C4-2B (cell line): ENCODE data around the gene PALLD.

Source experiments
- ZFX ChIP-seq: fragments of 450-650 bp; IDR thresholded peaks from 2 replicates; pipeline ENCODE4 v1.6.1; 2017
- TF ChIP-seq, protein P1 (sequence below): fragments of 450-650 bp; conservative IDR thresholded peaks from 2 replicates; pipeline ENCODE4 v1.5.1; 2017; ENCODE audit warnings: mild to moderate bottlenecking

DNA sequence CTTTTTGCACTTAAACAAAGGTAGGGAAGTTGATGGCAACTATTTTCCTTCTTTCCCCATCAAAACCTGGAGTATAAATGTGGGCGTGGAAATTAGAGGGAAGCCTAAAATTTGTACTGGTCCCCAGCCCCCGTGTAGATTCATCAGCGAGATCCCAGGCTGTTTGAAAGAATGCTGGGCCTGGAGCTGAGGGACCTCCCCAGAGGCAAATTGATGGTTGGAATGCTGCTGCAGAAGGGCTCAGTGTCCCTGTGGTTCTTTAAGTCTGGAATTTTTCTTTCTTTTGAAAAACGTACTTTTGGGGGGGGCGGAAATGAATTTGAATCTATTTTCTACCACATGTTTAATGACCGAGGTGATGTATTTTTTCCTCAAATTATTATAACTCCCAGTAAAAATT lies 316.0 kb downstream of the PALLD start:
- TF ChIP-seq, protein P1, sequence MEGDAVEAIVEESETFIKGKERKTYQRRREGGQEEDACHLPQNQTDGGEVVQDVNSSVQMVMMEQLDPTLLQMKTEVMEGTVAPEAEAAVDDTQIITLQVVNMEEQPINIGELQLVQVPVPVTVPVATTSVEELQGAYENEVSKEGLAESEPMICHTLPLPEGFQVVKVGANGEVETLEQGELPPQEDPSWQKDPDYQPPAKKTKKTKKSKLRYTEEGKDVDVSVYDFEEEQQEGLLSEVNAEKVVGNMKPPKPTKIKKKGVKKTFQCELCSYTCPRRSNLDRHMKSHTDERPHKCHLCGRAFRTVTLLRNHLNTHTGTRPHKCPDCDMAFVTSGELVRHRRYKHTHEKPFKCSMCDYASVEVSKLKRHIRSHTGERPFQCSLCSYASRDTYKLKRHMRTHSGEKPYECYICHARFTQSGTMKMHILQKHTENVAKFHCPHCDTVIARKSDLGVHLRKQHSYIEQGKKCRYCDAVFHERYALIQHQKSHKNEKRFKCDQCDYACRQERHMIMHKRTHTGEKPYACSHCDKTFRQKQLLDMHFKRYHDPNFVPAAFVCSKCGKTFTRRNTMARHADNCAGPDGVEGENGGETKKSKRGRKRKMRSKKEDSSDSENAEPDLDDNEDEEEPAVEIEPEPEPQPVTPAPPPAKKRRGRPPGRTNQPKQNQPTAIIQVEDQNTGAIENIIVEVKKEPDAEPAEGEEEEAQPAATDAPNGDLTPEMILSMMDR: no peak
- no peak for TF ChIP-seq ZFX
